Measurements from ENCODE around the gene COX4I1. TPM values are rescaled to one million over a fixed set of nuclear protein-coding genes. Genes with fewer than 3 reads are reported as not detected.
"Not testable (repeated sequence)": the region's sequence is repeated elsewhere in the genome, so short reads cannot be mapped to it uniquely, and the experiment has no call there.

The COX4I1 gene
- total RNA-seq, 1 donor from 2014 or later = 591 TPM

GRCh38 chr16:85835227-85835751, 35.8 kb downstream of the COX4I1 start:
- no peak for FAIRE-seq
- TF ChIP-seq CTCF (IDR thresholded peaks at IDR 0.05; ENCODE audit: insufficient read depth, low read length, severe bottlenecking) = no peak
- no peak for DNase-seq (ENCODE audit: low read depth)
- peaks cover 1% of the 10 kb centered on the region for H3K27me3 ChIP-seq (ENCODE audit: control insufficient read depth, insufficient read depth, low read length)
- H3K36me3 ChIP-seq (ENCODE audit: control insufficient read depth, insufficient read depth, low read length) = no peaks in the 10 kb centered on the region
- H3K4me3 ChIP-seq (ENCODE audit: low read depth, low read length) = no peak overlapping the region

GRCh38 chr16:85835956-85836705, 36.6 kb downstream of the COX4I1 start:
- peaks cover 1% of the 10 kb centered on the region for H3K27me3 ChIP-seq (ENCODE audit: control insufficient read depth, insufficient read depth, low read length)
- no peak for FAIRE-seq
- no peak for DNase-seq (ENCODE audit: low read depth)
- no peak for TF ChIP-seq CTCF (IDR thresholded peaks at IDR 0.05; ENCODE audit: insufficient read depth, low read length, severe bottlenecking)
- no peak overlapping the region for H3K4me3 ChIP-seq (ENCODE audit: low read depth, low read length)
- no peaks in the 10 kb centered on the region for H3K36me3 ChIP-seq (ENCODE audit: control insufficient read depth, insufficient read depth, low read length)

- H3K36me3 ChIP-seq (ENCODE audit: control insufficient read depth, insufficient read depth, low read length) = no peaks in the 10 kb centered on the region
- H3K27me3 ChIP-seq (ENCODE audit: control insufficient read depth, insufficient read depth, low read length) = peaks cover 1% of the 10 kb centered on the region
- FAIRE-seq (no peak), DNase-seq (ENCODE audit: low read depth) (no peak)
- H3K4me3 ChIP-seq (ENCODE audit: low read depth, low read length) = no peak overlapping the region
- TF ChIP-seq CTCF (IDR thresholded peaks at IDR 0.05; ENCODE audit: insufficient read depth, low read length, severe bottlenecking) = no peak
Measured at GRCh38 chr16:85836706-85837582, 37.4 kb downstream of the COX4I1 start.

- H3K27me3 ChIP-seq (ENCODE audit: control insufficient read depth, insufficient read depth, low read length); H3K36me3 ChIP-seq (ENCODE audit: control insufficient read depth, insufficient read depth, low read length); DNase-seq (ENCODE audit: low read depth); FAIRE-seq; H3K4me3 ChIP-seq (ENCODE audit: low read depth, low read length): not testable (repeated sequence)
Measured at GRCh38 chr16:85837654-85838053, 38.2 kb downstream of the COX4I1 start.

GRCh38 chr16:85838381-85838780, 38.9 kb downstream of the COX4I1 start:
- no peak for TF ChIP-seq CTCF (IDR thresholded peaks at IDR 0.05; ENCODE audit: insufficient read depth, low read length, severe bottlenecking)
- Histone ChIP-seq H3K4me3 (ENCODE audit: low read depth, low read length) (no peak overlapping the region), H3K27me3 (ENCODE audit: control insufficient read depth, insufficient read depth, low read length) (peaks cover 1% of the 10 kb centered on the region), H3K36me3 (ENCODE audit: control insufficient read depth, insufficient read depth, low read length) (no peaks in the 10 kb centered on the region)
- FAIRE-seq (no peak), DNase-seq (ENCODE audit: low read depth) (no peak)
